ENCODE data around the gene ZNF3.

The ZNF3 gene

GRCh38 chr7:100081535-100082102 lies at the start of gene ZNF3:
Gene ZNF3, minus strand, starts transcription at chr7:100081723. Its CDS starts 4,366 bp downstream, at chr7:100077357.
- ATAC-seq = peak; percentile 93
- TF ChIP-seq ZC3H10 (CRISPR knock-in tag; IDR thresholded peaks at IDR 0.05) (no peak), ZNF565 (CRISPR knock-in tag; conservative IDR thresholded peaks at IDR 0.05; ENCODE audit: low read depth) (no peak), ESRRG (CRISPR knock-in tag; IDR thresholded peaks at IDR 0.05) (no peak), PPARA (CRISPR knock-in tag; IDR thresholded peaks at IDR 0.05; ENCODE audit: borderline replicate concordance) (no peak), ZNF70 (CRISPR knock-in tag; IDR thresholded peaks at IDR 0.05) (no peak), ZNF8 (CRISPR knock-in tag; IDR thresholded peaks at IDR 0.05) (no peak), CREB5 (CRISPR knock-in tag; IDR thresholded peaks at IDR 0.05; ENCODE audit: low read depth) (no peak), ARNTL (CRISPR knock-in tag; IDR thresholded peaks at IDR 0.05; ENCODE audit: borderline replicate concordance, low read depth) (no peak), RARB (CRISPR knock-in tag; IDR thresholded peaks at IDR 0.05) (peak; percentile 32; the same call in 1 of the 2 replicates), ISL1 (CRISPR knock-in tag; IDR thresholded peaks at IDR 0.05) (no peak), TOX (CRISPR knock-in tag; IDR thresholded peaks at IDR 0.05; ENCODE audit: borderline replicate concordance) (no peak), POU6F1 (CRISPR knock-in tag; IDR thresholded peaks at IDR 0.05; ENCODE audit: borderline replicate concordance, low read depth) (no peak), ZFP30 (CRISPR knock-in tag; IDR thresholded peaks at IDR 0.05) (no peak), GLIS3 (CRISPR knock-in tag; IDR thresholded peaks at IDR 0.05) (0 out of 2 replicates have a peak, but pooled peaks have one; percentile 36), SNAI2 (CRISPR knock-in tag; IDR thresholded peaks at IDR 0.05) (no peak; the same call in 1 of the 2 replicates), BACH2 (CRISPR knock-in tag; IDR thresholded peaks at IDR 0.05; ENCODE audit: borderline replicate concordance) (peak; percentile 100; the same call in 1 of the 2 replicates), ZFP3 (CRISPR knock-in tag; IDR thresholded peaks at IDR 0.05) (peak; percentile 63; the same call in 1 of the 2 replicates), CSDC2 (CRISPR knock-in tag; IDR thresholded peaks at IDR 0.05) (peak; percentile 72; the same call in 1 of the 2 replicates), OSR1 (CRISPR knock-in tag; IDR thresholded peaks at IDR 0.05) (no peak), TCF4 (CRISPR knock-in tag; IDR thresholded peaks at IDR 0.05; ENCODE audit: borderline replicate concordance) (no peak), TSHZ2 (CRISPR knock-in tag; IDR thresholded peaks at IDR 0.05) (no peak)
- TF ChIP-seq, protein P1, sequence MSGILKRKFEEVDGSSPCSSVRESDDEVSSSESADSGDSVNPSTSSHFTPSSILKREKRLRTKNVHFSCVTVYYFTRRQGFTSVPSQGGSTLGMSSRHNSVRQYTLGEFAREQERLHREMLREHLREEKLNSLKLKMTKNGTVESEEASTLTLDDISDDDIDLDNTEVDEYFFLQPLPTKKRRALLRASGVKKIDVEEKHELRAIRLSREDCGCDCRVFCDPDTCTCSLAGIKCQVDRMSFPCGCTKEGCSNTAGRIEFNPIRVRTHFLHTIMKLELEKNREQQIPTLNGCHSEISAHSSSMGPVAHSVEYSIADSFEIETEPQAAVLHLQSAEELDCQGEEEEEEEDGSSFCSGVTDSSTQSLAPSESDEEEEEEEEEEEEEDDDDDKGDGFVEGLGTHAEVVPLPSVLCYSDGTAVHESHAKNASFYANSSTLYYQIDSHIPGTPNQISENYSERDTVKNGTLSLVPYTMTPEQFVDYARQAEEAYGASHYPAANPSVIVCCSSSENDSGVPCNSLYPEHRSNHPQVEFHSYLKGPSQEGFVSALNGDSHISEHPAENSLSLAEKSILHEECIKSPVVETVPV (CRISPR knock-in tag; IDR thresholded peaks at IDR 0.05) = no peak
- TF ChIP-seq, protein P2, sequence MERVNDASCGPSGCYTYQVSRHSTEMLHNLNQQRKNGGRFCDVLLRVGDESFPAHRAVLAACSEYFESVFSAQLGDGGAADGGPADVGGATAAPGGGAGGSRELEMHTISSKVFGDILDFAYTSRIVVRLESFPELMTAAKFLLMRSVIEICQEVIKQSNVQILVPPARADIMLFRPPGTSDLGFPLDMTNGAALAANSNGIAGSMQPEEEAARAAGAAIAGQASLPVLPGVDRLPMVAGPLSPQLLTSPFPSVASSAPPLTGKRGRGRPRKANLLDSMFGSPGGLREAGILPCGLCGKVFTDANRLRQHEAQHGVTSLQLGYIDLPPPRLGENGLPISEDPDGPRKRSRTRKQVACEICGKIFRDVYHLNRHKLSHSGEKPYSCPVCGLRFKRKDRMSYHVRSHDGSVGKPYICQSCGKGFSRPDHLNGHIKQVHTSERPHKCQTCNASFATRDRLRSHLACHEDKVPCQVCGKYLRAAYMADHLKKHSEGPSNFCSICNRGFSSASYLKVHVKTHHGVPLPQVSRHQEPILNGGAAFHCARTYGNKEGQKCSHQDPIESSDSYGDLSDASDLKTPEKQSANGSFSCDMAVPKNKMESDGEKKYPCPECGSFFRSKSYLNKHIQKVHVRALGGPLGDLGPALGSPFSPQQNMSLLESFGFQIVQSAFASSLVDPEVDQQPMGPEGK (CRISPR knock-in tag; IDR thresholded peaks at IDR 0.05; ENCODE audit: borderline replicate concordance) = peak; percentile 79; the same call in 1 of the 2 replicates

Data from SK-N-SH treated with all-trans-retinoic acid at 6 μM for 48 hours (cell line).